ENCODE measurements around the gene SETD6.

DNA sequence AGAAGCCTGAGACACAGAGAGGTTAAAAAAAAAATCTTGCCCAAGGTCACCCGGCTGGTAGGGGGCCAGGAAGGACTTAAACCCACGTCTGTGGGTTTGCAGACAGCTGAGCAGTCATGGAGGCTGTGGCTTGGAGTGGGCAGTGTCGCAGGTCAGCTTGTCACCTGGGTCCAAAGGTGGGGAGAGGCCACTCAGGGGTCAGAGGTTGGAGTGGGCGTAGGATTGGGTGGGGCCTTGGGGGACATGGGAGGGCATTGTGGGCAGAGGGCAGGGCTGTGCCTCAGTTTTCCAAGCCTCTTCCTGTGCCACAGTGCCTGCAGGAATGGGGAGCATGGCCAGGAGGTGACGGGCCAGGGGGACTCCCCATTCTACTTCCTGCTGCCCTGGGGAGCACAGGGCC is 17.4 kb upstream of the SETD6 start:
- TF ChIP-seq POLR2AphosphoS5 (IDR thresholded peaks at IDR 0.05; ENCODE audit: low read depth, low read length) = no peak
- TF ChIP-seq ZBTB38 (CRISPR knock-in tag; IDR thresholded peaks at IDR 0.05) = no peak
- TF ChIP-seq CEBPB (IDR thresholded peaks at IDR 0.05; ENCODE audit: borderline replicate concordance, low read depth, low read length) = no peak
- TF ChIP-seq ZNF446 (CRISPR knock-in tag; IDR thresholded peaks at IDR 0.05) = no peak
- no peak for TF ChIP-seq SMC3 (IDR thresholded peaks at IDR 0.05; ENCODE audit: low read length)
- TF ChIP-seq, protein P1, sequence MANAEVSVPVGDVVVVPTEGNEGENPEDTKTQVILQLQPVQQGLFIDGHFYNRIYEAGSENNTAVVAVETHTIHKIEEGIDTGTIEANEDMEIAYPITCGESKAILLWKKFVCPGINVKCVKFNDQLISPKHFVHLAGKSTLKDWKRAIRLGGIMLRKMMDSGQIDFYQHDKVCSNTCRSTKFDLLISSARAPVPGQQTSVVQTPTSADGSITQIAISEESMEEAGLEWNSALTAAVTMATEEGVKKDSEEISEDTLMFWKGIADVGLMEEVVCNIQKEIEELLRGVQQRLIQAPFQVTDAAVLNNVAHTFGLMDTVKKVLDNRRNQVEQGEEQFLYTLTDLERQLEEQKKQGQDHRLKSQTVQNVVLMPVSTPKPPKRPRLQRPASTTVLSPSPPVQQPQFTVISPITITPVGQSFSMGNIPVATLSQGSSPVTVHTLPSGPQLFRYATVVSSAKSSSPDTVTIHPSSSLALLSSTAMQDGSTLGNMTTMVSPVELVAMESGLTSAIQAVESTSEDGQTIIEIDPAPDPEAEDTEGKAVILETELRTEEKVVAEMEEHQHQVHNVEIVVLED (CRISPR knock-in tag; IDR thresholded peaks at IDR 0.05; ENCODE audit: borderline replicate concordance) = no peak
- TF ChIP-seq, protein P2, sequence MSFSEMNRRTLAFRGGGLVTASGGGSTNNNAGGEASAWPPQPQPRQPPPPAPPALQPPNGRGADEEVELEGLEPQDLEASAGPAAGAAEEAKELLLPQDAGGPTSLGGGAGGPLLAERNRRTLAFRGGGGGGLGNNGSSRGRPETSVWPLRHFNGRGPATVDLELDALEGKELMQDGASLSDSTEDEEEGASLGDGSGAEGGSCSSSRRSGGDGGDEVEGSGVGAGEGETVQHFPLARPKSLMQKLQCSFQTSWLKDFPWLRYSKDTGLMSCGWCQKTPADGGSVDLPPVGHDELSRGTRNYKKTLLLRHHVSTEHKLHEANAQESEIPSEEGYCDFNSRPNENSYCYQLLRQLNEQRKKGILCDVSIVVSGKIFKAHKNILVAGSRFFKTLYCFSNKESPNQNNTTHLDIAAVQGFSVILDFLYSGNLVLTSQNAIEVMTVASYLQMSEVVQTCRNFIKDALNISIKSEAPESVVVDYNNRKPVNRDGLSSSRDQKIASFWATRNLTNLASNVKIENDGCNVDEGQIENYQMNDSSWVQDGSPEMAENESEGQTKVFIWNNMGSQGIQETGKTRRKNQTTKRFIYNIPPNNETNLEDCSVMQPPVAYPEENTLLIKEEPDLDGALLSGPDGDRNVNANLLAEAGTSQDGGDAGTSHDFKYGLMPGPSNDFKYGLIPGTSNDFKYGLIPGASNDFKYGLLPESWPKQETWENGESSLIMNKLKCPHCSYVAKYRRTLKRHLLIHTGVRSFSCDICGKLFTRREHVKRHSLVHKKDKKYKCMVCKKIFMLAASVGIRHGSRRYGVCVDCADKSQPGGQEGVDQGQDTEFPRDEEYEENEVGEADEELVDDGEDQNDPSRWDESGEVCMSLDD (CRISPR knock-in tag; IDR thresholded peaks at IDR 0.05; ENCODE audit: borderline replicate concordance) = no peak
- no peak for TF ChIP-seq NPAS2 (CRISPR knock-in tag; IDR thresholded peaks at IDR 0.05; ENCODE audit: borderline replicate concordance)
- TF ChIP-seq RCOR2 (CRISPR knock-in tag; IDR thresholded peaks at IDR 0.05) = no peak
- no peak for TF ChIP-seq TEAD3 (CRISPR knock-in tag; optimal IDR thresholded peaks at IDR 0.05; ENCODE audit: borderline replicate concordance)

All from HepG2 (cell line).